GM12878 (cell line): Measurements from ENCODE around the gene HYAL4. TPM values are rescaled to one million over a fixed set of nuclear protein-coding genes. Genes with fewer than 3 reads are reported as not detected.

ENCODE experiments used
- BACH1 ChIP-seq: fragments of 450-650 bp; IDR thresholded peaks from 2 replicates; pipeline ENCODE4 v1.6.1; 2017; ENCODE audit warnings: mild to moderate bottlenecking, borderline replicate concordance
- BRCA1 ChIP-seq: IDR thresholded peaks from 2 replicates; pipeline ENCODE4 v1.6.1; 2011; ENCODE audit warnings: low read depth, low read length, improper control_type of control experiment
- CUX1 ChIP-seq: IDR thresholded peaks from 2 replicates; pipeline ENCODE4 v1.6.1; 2012; ENCODE audit warnings: improper control_type of control experiment, low read depth, low read length; ENCODE audit not compliant: insufficient replicate concordance
- EGR1 ChIP-seq, 2 experiments: IDR thresholded peaks; 1 replicate in 1 of 2; 2 replicates in 1 of 2; pipeline ENCODE4 v1.6.1; 2011 to 2012; ENCODE audit warnings: low read depth in 2 of 2, low read length in 2 of 2, borderline replicate concordance in 1 of 2, mild to moderate bottlenecking in 1 of 2, moderate library complexity in 1 of 2
- EP300 ChIP-seq, 2 experiments: fragments of 150-350 bp in 1 of 2; IDR thresholded peaks; 2 replicates each; pipeline ENCODE4 v1.6.1; 2011 to 2012; ENCODE audit warnings: low read depth in 2 of 2, low read length in 2 of 2, borderline replicate concordance in 1 of 2, improper control_type of control experiment in 1 of 2, inconsistent platforms in 1 of 2; ENCODE audit not compliant: control insufficient read depth in 1 of 2
- HDGF ChIP-seq: fragments of 450-650 bp; IDR thresholded peaks from 2 replicates; pipeline ENCODE4 v1.6.1; 2016; ENCODE audit warnings: antibody characterized with exemption
- MEF2B ChIP-seq: fragments of 450-650 bp; IDR thresholded peaks from 2 replicates; pipeline ENCODE4 v1.6.1; 2018; ENCODE audit warnings: mild to moderate bottlenecking, moderate library complexity; ENCODE audit not compliant: partially characterized antibody, poor library complexity, severe bottlenecking
- MYC ChIP-seq: IDR thresholded peaks from 2 replicates; pipeline ENCODE4 v1.6.1; 2011; ENCODE audit warnings: mild to moderate bottlenecking, low read length, moderate library complexity, inconsistent platforms; ENCODE audit not compliant: insufficient read depth, insufficient replicate concordance, insufficient read length, severe bottlenecking
- NFYA ChIP-seq: IDR thresholded peaks from 2 replicates; pipeline ENCODE4 v1.6.1; 2011; ENCODE audit warnings: low read depth, mild to moderate bottlenecking, low read length, improper control_type of control experiment, borderline replicate concordance
- PAX5 ChIP-seq: IDR thresholded peaks from 2 replicates; pipeline ENCODE4 v1.6.1; 2011; ENCODE audit warnings: low read depth, low read length, borderline replicate concordance
- PAX8 ChIP-seq: fragments of 450-650 bp; IDR thresholded peaks from 2 replicates; pipeline ENCODE4 v1.6.1; 2017; ENCODE audit warnings: mild to moderate bottlenecking, moderate library complexity
- POLR2AphosphoS5 ChIP-seq: IDR thresholded peaks from 2 replicates; pipeline ENCODE4 v1.6.1; 2011; ENCODE audit warnings: mild to moderate bottlenecking, low read length, inconsistent platforms
- POU2F2 ChIP-seq: IDR thresholded peaks from 3 replicates; pipeline ENCODE4 v1.6.1; 2011; ENCODE audit warnings: low read depth, mild to moderate bottlenecking, low read length, borderline replicate concordance
- RELA ChIP-seq: fragments of 450-650 bp; IDR thresholded peaks from 2 replicates; pipeline ENCODE4 v1.8.0; 2014; ENCODE audit warnings: borderline replicate concordance; ENCODE audit not compliant: partially characterized antibody
- RFX5 ChIP-seq: IDR thresholded peaks from 2 replicates; pipeline ENCODE4 v1.6.1; 2011; ENCODE audit warnings: low read depth, low read length, improper control_type of control experiment
- SIN3A ChIP-seq: IDR thresholded peaks from 2 replicates; pipeline ENCODE4 v1.6.1; 2012; ENCODE audit warnings: low read depth, low read length, improper control_type of control experiment
- SIX5 ChIP-seq: IDR thresholded peaks from 2 replicates; pipeline ENCODE4 v1.6.1; 2011; ENCODE audit warnings: mild to moderate bottlenecking, low read depth, low read length, moderate library complexity; ENCODE audit not compliant: severe bottlenecking
- SMARCA5 ChIP-seq: fragments of 450-650 bp; IDR thresholded peaks from 2 replicates; pipeline ENCODE4 v1.6.1; 2017; ENCODE audit warnings: mild to moderate bottlenecking
- SREBF1 ChIP-seq: IDR thresholded peaks from 2 replicates; pipeline ENCODE4 v1.6.1; 2012; ENCODE audit warnings: mild to moderate bottlenecking, low read length
- STAT1 ChIP-seq: fragments of 450-650 bp; conservative IDR thresholded peaks from 2 replicates; pipeline ENCODE4 v1.6.1; 2014; ENCODE audit warnings: antibody characterized with exemption, mild to moderate bottlenecking
- USF1 ChIP-seq: IDR thresholded peaks from 2 replicates; pipeline ENCODE4 v1.6.1; 2011; ENCODE audit warnings: borderline replicate concordance, low read depth, mild to moderate bottlenecking, moderate library complexity, mixed read lengths, low read length; ENCODE audit not compliant: insufficient read depth; ENCODE audit errors: extremely low read length
- ZNF274 ChIP-seq: IDR thresholded peaks from one replicate; pipeline ENCODE4 v1.8.0; 2011; ENCODE audit not compliant: insufficient read length, insufficient read depth
- polyA plus RNA-seq, 11 experiments: library from polyadenylated mRNA; depleted of rRNA in 4 of 11; unstranded in 6 of 11; stranded (reverse) in 5 of 11; fragments of >200 nt; fragmentation: Nextera tagmentation in 4 of 11; fragmentation: Illumina TruSeq in 1 of 11; extraction: Ambion mirVana in 4 of 11; extraction: Trizol in 1 of 11; gene quantifications; 1 replicate in 1 of 11; 2 replicates in 10 of 11; pipeline versions ENCODE4 v1.2.1 to v1.2.3, GENCODE V29; 2011 to 2016; ENCODE audit warnings: inconsistent platforms in 2 of 11, missing spikeins in 2 of 11, low read depth in 1 of 11
- total RNA-seq, 4 experiments: library from RNA; depleted of rRNA in 3 of 4; stranded (reverse); fragments of >200 nt in 3 of 4; fragmentation: Illumina TruSeq in 1 of 4; extraction: Trizol in 1 of 4; gene quantifications; 2 replicates each; pipeline versions ENCODE4 v1.2.1 to v1.2.3, GENCODE V29; 2013 to 2021

HYAL4 gene
- total and polyA plus RNA-seq, 10 of the 15 experiments (the other 5 are each of a cell fraction or from before 2014, with no cell fraction given): 0.14 to 0.88 (median 0.26) TPM; not detected in 1

GRCh38 chr7:123823898-123824753 lies 20.8 kb upstream of the HYAL4 start (continued):
- no peak for TF ChIP-seq SMARCA5
- TF ChIP-seq PAX5: peak; percentile 72; the same call in 1 of the 2 replicates
- peak; percentile 87; the same call in 2 of the 3 replicates for TF ChIP-seq POU2F2
- no peak for TF ChIP-seq STAT1
- TF ChIP-seq RFX5: no peak
- TF ChIP-seq PAX8: no peak
- no peak for TF ChIP-seq SIN3A
- no peak for TF ChIP-seq MEF2B
- TF ChIP-seq SREBF1: no peak
- no peak for TF ChIP-seq ZNF274
- no peak for TF ChIP-seq SIX5
- TF ChIP-seq HDGF: peak; percentile 55; the same call in 1 of the 2 replicates
- peak; percentile 91 for TF ChIP-seq RELA
- TF ChIP-seq BACH1: no peak; the same call in 1 of the 2 replicates
- TF ChIP-seq CUX1: no peak
- TF ChIP-seq NFYA: no peak
- no peak for TF ChIP-seq MYC
- TF ChIP-seq POLR2AphosphoS5: no peak
- peak in 1 of 2 experiments; percentile 95; a peak in 2 of 3 replicates for TF ChIP-seq EGR1 (IDR thresholded peaks at IDR 0.05; ENCODE audit: borderline replicate concordance in 1 of 2, low read depth in 2 of 2, low read length in 2 of 2)
- TF ChIP-seq EP300 (IDR thresholded peaks at IDR 0.05; ENCODE audit: borderline replicate concordance in 1 of 2, control insufficient read depth in 1 of 2, low read depth in 2 of 2, low read length in 2 of 2): peak in 1 of 2 experiments; percentile 56; a peak in 2 of 4 replicates
- no peak for TF ChIP-seq BRCA1
- no peak for TF ChIP-seq USF1
